Liver (tissue), 9 donors: Measurements from ENCODE around the gene NFATC2. TPM values are rescaled to one million over a fixed set of nuclear protein-coding genes. Genes with fewer than 3 reads are reported as not detected.

Source experiments
- DNase-seq: peaks from one replicate; pipeline ENCODE4 v3.0.0-alpha.2; 2017; ENCODE audit warnings: low spot score
- H3K27ac ChIP-seq, 2 donors: one replicate each; pipeline ENCODE4 v1.7.0; 2013; ENCODE audit warnings: inconsistent platforms in 2 of 2, low read length in 2 of 2, control low read depth in 1 of 2, low read depth in 1 of 2, mild to moderate bottlenecking in 1 of 2
- H3K27me3 ChIP-seq, 4 donors: one replicate each; pipeline versions ENCODE4 v1.6.1 to v1.7.0; 2013; ENCODE audit warnings: low read length in 3 of 4, inconsistent platforms in 1 of 4, mild to moderate bottlenecking in 1 of 4, moderate library complexity in 1 of 4; ENCODE audit not compliant: control insufficient read depth in 4 of 4, insufficient read depth in 4 of 4
- H3K36me3 ChIP-seq, 4 donors: one replicate each; pipeline versions ENCODE4 v1.6.1 to v1.7.0; 2013; ENCODE audit warnings: low read length in 3 of 4, mild to moderate bottlenecking in 3 of 4, low read depth in 1 of 4, moderate library complexity in 1 of 4; ENCODE audit not compliant: control insufficient read depth in 4 of 4, insufficient read depth in 3 of 4
- H3K4me1 ChIP-seq, 4 donors: one replicate each; pipeline versions ENCODE4 v1.6.1 to v1.7.0; 2013; ENCODE audit warnings: low read length in 3 of 4, mild to moderate bottlenecking in 3 of 4, moderate library complexity in 1 of 4; ENCODE audit not compliant: control insufficient read depth in 4 of 4, insufficient read depth in 4 of 4
- H3K4me3 ChIP-seq, 3 donors: one replicate each; pipeline versions ENCODE4 v1.6.1 to v1.7.0; 2013; ENCODE audit warnings: low read length in 3 of 3, control low read depth in 1 of 3, low read depth in 1 of 3, mild to moderate bottlenecking in 1 of 3
- H3K9ac ChIP-seq, 2 donors: one replicate each; pipeline ENCODE4 v1.7.0; 2013; ENCODE audit warnings: low read length in 2 of 2, mild to moderate bottlenecking in 2 of 2, moderate library complexity in 2 of 2, control low read depth in 1 of 2, low read depth in 1 of 2
- H3K9me3 ChIP-seq, 4 donors: one replicate each; pipeline versions ENCODE4 v1.6.1 to v1.7.0; 2013; ENCODE audit warnings: low read length in 3 of 4; ENCODE audit not compliant: control insufficient read depth in 4 of 4
- FOXA1 ChIP-seq: IDR thresholded peaks from 2 replicates; pipeline ENCODE4 v1.6.1; 2016; ENCODE audit warnings: antibody characterized with exemption
- FOXA2 ChIP-seq: IDR thresholded peaks from 2 replicates; pipeline ENCODE4 v1.6.1; 2016; ENCODE audit warnings: antibody characterized with exemption
- GABPA ChIP-seq, 2 donors: IDR thresholded peaks in 1 of 2; conservative IDR thresholded peaks in 1 of 2; 2 replicates each; pipeline ENCODE4 v1.6.1; 2016; ENCODE audit warnings: antibody characterized with exemption in 2 of 2, mild to moderate bottlenecking in 1 of 2, moderate library complexity in 1 of 2
- JUND ChIP-seq, 2 donors: IDR thresholded peaks; 2 replicates each; pipeline ENCODE4 v1.6.1; 2016; ENCODE audit warnings: antibody characterized with exemption in 2 of 2
- NR2F2 ChIP-seq: IDR thresholded peaks from 2 replicates; pipeline ENCODE4 v1.6.1; 2016; ENCODE audit warnings: antibody characterized with exemption
- SP1 ChIP-seq: IDR thresholded peaks from 2 replicates; pipeline ENCODE4 v1.6.1; 2018; ENCODE audit warnings: antibody characterized with exemption, mild to moderate bottlenecking
- WGBS: extraction: QIAGEN DNeasy Blood & Tissue Kit; methylation state at CpG from one replicate; pipeline ENCODE4 v1.1.7; 2013; 5-methylcytosine and 5-hydroxymethylcytosine counted together
- polyA plus RNA-seq, 2 donors: library from polyadenylated mRNA; stranded (reverse) in 1 of 2; unstranded in 1 of 2; fragments of 200-250 nt in 1 of 2; fragments of >200 nt in 1 of 2; fragmentation: Nextera tagmentation in 1 of 2; extraction: Ambion mirVana in 1 of 2; gene quantifications; one replicate each; pipeline versions ENCODE4 v1.2.1 to v1.2.3, GENCODE V29; 2013 to 2015
- total RNA-seq, 2 donors: library from RNA; depleted of rRNA; stranded (reverse); fragments of >200 nt; gene quantifications; one replicate each; pipeline ENCODE4 v1.2.3, GENCODE V29; 2014
- TF ChIP-seq, protein P1 (sequence below): IDR thresholded peaks from 2 replicates; pipeline ENCODE4 v1.6.1; 2016; ENCODE audit warnings: antibody characterized with exemption, mild to moderate bottlenecking
- TF ChIP-seq, protein P2 (sequence below): IDR thresholded peaks from 2 replicates; pipeline ENCODE4 v1.6.1; 2016; ENCODE audit warnings: antibody characterized with exemption
- donor health status: healthy.
- donor health status: healthy.
- donor health status: healthy.
- donor health status: healthy.
- donor health status: healthy.

Gene NFATC2
- total and polyA plus RNA-seq, 4 donors: 1.2 to 6.7 (median 2.6) TPM

DNA sequence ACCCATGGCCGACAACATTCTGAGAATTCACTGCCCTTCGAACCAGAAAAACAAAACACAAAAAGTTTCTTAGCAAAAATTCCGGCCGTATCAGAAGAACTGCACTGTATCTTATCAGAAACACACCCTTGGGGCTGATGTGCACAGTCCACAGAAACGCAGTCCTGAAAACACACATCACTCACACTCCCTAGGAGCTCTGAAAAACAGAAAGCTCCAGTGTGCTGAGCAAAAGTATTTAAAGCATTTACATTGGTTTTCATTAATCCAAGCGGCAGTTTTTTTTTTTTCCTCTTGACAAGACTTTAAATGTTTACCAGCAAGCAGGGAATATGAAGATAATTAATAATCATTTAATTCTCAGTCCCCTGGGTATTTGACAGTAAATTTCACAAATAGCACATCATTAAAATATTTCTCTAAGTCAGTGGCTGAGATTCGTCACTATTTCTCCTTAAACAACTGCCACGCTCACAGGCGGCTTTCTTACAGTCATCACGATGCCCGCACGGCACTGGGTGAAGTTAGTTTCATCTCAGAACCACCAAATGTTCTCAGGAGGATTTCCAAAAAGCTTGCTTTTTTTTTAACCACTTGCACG lies 13.3 kb downstream of the NFATC2 start:
- no peak overlapping the region for H3K4me3 ChIP-seq
- TF ChIP-seq NR2F2: no peak
- TF ChIP-seq FOXA1: no peak
- no peak for TF ChIP-seq GABPA (IDR thresholded peaks at IDR 0.05 in 1 of 2, conservative IDR thresholded peaks at IDR 0.05 in 1 of 2)
- TF ChIP-seq SP1: no peak
- TF ChIP-seq FOXA2: no peak
- TF ChIP-seq, protein P1, sequence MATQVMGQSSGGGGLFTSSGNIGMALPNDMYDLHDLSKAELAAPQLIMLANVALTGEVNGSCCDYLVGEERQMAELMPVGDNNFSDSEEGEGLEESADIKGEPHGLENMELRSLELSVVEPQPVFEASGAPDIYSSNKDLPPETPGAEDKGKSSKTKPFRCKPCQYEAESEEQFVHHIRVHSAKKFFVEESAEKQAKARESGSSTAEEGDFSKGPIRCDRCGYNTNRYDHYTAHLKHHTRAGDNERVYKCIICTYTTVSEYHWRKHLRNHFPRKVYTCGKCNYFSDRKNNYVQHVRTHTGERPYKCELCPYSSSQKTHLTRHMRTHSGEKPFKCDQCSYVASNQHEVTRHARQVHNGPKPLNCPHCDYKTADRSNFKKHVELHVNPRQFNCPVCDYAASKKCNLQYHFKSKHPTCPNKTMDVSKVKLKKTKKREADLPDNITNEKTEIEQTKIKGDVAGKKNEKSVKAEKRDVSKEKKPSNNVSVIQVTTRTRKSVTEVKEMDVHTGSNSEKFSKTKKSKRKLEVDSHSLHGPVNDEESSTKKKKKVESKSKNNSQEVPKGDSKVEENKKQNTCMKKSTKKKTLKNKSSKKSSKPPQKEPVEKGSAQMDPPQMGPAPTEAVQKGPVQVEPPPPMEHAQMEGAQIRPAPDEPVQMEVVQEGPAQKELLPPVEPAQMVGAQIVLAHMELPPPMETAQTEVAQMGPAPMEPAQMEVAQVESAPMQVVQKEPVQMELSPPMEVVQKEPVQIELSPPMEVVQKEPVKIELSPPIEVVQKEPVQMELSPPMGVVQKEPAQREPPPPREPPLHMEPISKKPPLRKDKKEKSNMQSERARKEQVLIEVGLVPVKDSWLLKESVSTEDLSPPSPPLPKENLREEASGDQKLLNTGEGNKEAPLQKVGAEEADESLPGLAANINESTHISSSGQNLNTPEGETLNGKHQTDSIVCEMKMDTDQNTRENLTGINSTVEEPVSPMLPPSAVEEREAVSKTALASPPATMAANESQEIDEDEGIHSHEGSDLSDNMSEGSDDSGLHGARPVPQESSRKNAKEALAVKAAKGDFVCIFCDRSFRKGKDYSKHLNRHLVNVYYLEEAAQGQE: peak; percentile 90
- WGBS: 75% methylated on average over 13 of the region's 13 CpGs
- H3K27ac ChIP-seq: no peak overlapping the region
- H3K4me1 ChIP-seq: no peaks in the 10 kb centered on the region
- no peaks in the 10 kb centered on the region for H3K9me3 ChIP-seq
- H3K27me3 ChIP-seq: no peaks in the 10 kb centered on the region
- peaks cover 0 to 2% (median 0%) of the 10 kb centered on the region in 4 donors for H3K36me3 ChIP-seq
- H3K9ac ChIP-seq: no peak overlapping the region
- no peak for DNase-seq

DNA sequence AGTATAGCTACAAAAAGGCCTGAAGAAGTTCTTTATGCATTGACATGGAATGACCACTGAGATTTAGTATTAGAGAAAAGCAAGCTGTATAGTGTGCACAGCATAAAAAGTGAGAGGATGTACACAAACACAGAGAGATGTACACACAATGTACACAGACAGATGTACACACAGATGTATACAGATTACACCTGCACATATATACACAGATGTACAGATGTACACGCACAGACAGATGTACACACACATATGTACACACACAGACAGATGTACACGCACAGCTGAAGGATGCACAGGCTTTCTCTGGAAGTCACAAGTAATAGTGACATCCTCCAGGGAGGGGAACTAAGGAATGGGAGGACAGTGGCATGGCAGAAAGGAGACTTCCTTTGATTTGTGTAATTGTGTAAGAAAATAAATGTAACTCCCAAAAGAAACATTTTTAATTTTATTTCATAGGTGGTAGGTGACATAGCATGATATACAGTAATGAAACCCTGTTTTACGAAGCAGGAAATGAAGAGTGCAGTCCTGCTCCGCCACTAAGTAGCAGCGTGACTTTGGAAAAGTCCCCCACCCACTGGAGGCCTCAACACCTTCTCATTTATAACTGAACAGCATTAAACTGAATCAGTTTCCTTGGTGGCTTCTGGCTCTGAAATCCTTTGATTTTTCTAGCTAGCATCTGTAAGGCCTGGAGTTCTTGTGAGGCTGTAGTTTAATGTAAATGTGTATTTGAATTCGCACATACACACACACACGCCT lies 14.1 kb downstream of the NFATC2 start:
- Histone ChIP-seq H3K4me1 (no peaks in the 10 kb centered on the region), H3K9me3 (no peaks in the 10 kb centered on the region), H3K4me3 (no peak overlapping the region), H3K36me3 (peaks cover 0 to 2% (median under 1%) of the 10 kb centered on the region in 4 donors), H3K27me3 (no peaks in the 10 kb centered on the region), H3K9ac (no peak overlapping the region), H3K27ac (no peak overlapping the region)
- no peak for DNase-seq
- TF ChIP-seq GABPA (IDR thresholded peaks at IDR 0.05 in 1 of 2, conservative IDR thresholded peaks at IDR 0.05 in 1 of 2): no peak
- TF ChIP-seq, protein P2, sequence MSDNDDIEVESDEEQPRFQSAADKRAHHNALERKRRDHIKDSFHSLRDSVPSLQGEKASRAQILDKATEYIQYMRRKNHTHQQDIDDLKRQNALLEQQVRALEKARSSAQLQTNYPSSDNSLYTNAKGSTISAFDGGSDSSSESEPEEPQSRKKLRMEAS: no peak
- no peak for TF ChIP-seq FOXA2
- TF ChIP-seq, protein P1: no peak
- no peak for TF ChIP-seq JUND (IDR thresholded peaks at IDR 0.05)
- 79% methylated on average over 7 of the region's 7 CpGs for WGBS
